ENCODE results near the gene RASA3. TPM values are rescaled to one million over a fixed set of nuclear protein-coding genes. Genes with fewer than 3 reads are reported as not detected.
A peak's percentile ranks its signal among the peaks of the same experiment; 100 is the strongest.

RASA3 gene
- total RNA-seq, 1 experiment from 2014 or later, result 9.1 TPM

GRCh38 chr13:113941571-113942191 is 190.7 kb downstream of the RASA3 start:
- Mint-ChIP-seq H3K9me3 (ENCODE audit: unreplicated experiment) (no peaks in the 10 kb centered on the region), H3K4me1 (ENCODE audit: insufficient read depth, unreplicated experiment) (peaks cover 6% of the 10 kb centered on the region), H3K36me3 (ENCODE audit: insufficient read depth, unreplicated experiment) (no peaks in the 10 kb centered on the region), H3K27me3 (ENCODE audit: insufficient read depth, unreplicated experiment) (no peaks in the 10 kb centered on the region), H3K4me3 (ENCODE audit: unreplicated experiment) (no peak overlapping the region), H3K27ac (ENCODE audit: low read depth, unreplicated experiment) (no peak overlapping the region)
- POLR2A ChIA-PET, result no interaction called here
- TF ChIP-seq CTCF (IDR thresholded peaks at IDR 0.05; ENCODE audit: unreplicated experiment), result no peak
- CTCF ChIA-PET, result no interaction called here
- intact Hi-C loops (cut with micrococcal nuclease), result no loop called here
- DNase-seq (ENCODE audit: unreplicated experiment), result peak; percentile 65
- no TSS peak for BruUV-seq (replicated peaks)

GRCh38 chr13:113939944-113940297 is 192.5 kb downstream of the RASA3 start:
- POLR2A ChIA-PET, result no interaction called here
- peaks cover 6% of the 10 kb centered on the region for H3K4me1 Mint-ChIP-seq (ENCODE audit: insufficient read depth, unreplicated experiment)
- CTCF ChIA-PET, result no interaction called here
- H3K36me3 Mint-ChIP-seq (ENCODE audit: insufficient read depth, unreplicated experiment), result no peaks in the 10 kb centered on the region
- H3K27ac Mint-ChIP-seq (ENCODE audit: low read depth, unreplicated experiment), result no peak overlapping the region
- no TSS peak for BruUV-seq (replicated peaks)
- DNase-seq (ENCODE audit: unreplicated experiment), result no peak
- no peaks in the 10 kb centered on the region for H3K27me3 Mint-ChIP-seq (ENCODE audit: insufficient read depth, unreplicated experiment)
- intact Hi-C loops (cut with micrococcal nuclease), result no loop called here
- no peak overlapping the region for H3K4me3 Mint-ChIP-seq (ENCODE audit: unreplicated experiment)
- no peak for TF ChIP-seq CTCF (IDR thresholded peaks at IDR 0.05; ENCODE audit: unreplicated experiment)
- no peaks in the 10 kb centered on the region for H3K9me3 Mint-ChIP-seq (ENCODE audit: unreplicated experiment)

- H3K4me1 Mint-ChIP-seq (ENCODE audit: insufficient read depth, unreplicated experiment), result peaks cover 6% of the 10 kb centered on the region
- no peak overlapping the region for H3K4me3 Mint-ChIP-seq (ENCODE audit: unreplicated experiment)
- H3K36me3 Mint-ChIP-seq (ENCODE audit: insufficient read depth, unreplicated experiment), result no peaks in the 10 kb centered on the region
- no peaks in the 10 kb centered on the region for H3K27me3 Mint-ChIP-seq (ENCODE audit: insufficient read depth, unreplicated experiment)
- POLR2A ChIA-PET, result no interaction called here
- CTCF ChIA-PET, result no interaction called here
- no peaks in the 10 kb centered on the region for H3K9me3 Mint-ChIP-seq (ENCODE audit: unreplicated experiment)
- no peak overlapping the region for H3K27ac Mint-ChIP-seq (ENCODE audit: low read depth, unreplicated experiment)
- DNase-seq (ENCODE audit: unreplicated experiment), result no peak
- BruUV-seq (replicated peaks), result no TSS peak
- intact Hi-C loops (cut with micrococcal nuclease), result no loop called here
- no peak for TF ChIP-seq CTCF (IDR thresholded peaks at IDR 0.05; ENCODE audit: unreplicated experiment)
These were observed 193.1 kb downstream of the RASA3 start for GRCh38 chr13:113939129-113939943.

GRCh38 chr13:113938716-113939115 is 193.7 kb downstream of the RASA3 start:
- TF ChIP-seq CTCF (IDR thresholded peaks at IDR 0.05; ENCODE audit: unreplicated experiment), result no peak
- CTCF ChIA-PET, result no interaction called here
- Mint-ChIP-seq H3K36me3 (ENCODE audit: insufficient read depth, unreplicated experiment) (no peaks in the 10 kb centered on the region), H3K4me1 (ENCODE audit: insufficient read depth, unreplicated experiment) (peaks cover 6% of the 10 kb centered on the region), H3K27me3 (ENCODE audit: insufficient read depth, unreplicated experiment) (no peaks in the 10 kb centered on the region), H3K4me3 (ENCODE audit: unreplicated experiment) (no peak overlapping the region), H3K9me3 (ENCODE audit: unreplicated experiment) (no peaks in the 10 kb centered on the region), H3K27ac (ENCODE audit: low read depth, unreplicated experiment) (no peak overlapping the region)
- DNase-seq (ENCODE audit: unreplicated experiment), result no peak
- POLR2A ChIA-PET, result no interaction called here
- BruUV-seq (replicated peaks), result no TSS peak
- intact Hi-C loops (cut with micrococcal nuclease), result no loop called here

Data from MCF 10A (cell line).